ENCODE measurements around the gene ADAT3. TPM values are rescaled to one million over a fixed set of nuclear protein-coding genes. Genes with fewer than 3 reads are reported as not detected.

The ADAT3 gene
- total RNA-seq, 4 donors from 2014 or later = 4.7 to 20.4 (median 11.1) TPM

GRCh38 chr19:1959928-1960589, 54.9 kb downstream of the ADAT3 start:
- DNase-seq = no peak
- Histone ChIP-seq H3K36me3 (peaks cover 0 to 45% (median 0%) of the 10 kb centered on the region in 3 donors), H3K4me1 (peaks cover 0 to 4% (median 0%) of the 10 kb centered on the region in 3 donors), H3K9me3 (no peaks in the 10 kb centered on the region), H3K27me3 (no peaks in the 10 kb centered on the region), H3K27ac (no peak overlapping the region), H3K4me3 (no peak overlapping the region)
- WGBS, 2 donors = 92% methylated on average over 17 of the region's 32 CpGs; no CpG with 5 or more reads in 1 of the 2 donors
- intact Hi-C loops (cut with DNase I) = loop anchor here (10.0 kb wide), 1 partner anchor 175 kb away; no protein-coding TSS in a partner anchor
- no peak for TF ChIP-seq CTCF (IDR thresholded peaks at IDR 0.05)
- TF ChIP-seq POLR2A (IDR thresholded peaks at IDR 0.05) = no peak

- TF ChIP-seq POLR2A (IDR thresholded peaks at IDR 0.05) (no peak), CTCF (IDR thresholded peaks at IDR 0.05) (no peak)
- DNase-seq = no peak
- no peaks in the 10 kb centered on the region for H3K4me1 ChIP-seq
- H3K9me3 ChIP-seq = no peaks in the 10 kb centered on the region
- H3K4me3 ChIP-seq = no peak overlapping the region
- H3K27me3 ChIP-seq = no peaks in the 10 kb centered on the region
- intact Hi-C loops (cut with DNase I) = no loop called here
- H3K27ac ChIP-seq = no peak overlapping the region
- peaks cover 0 to 53% (median 0%) of the 10 kb centered on the region in 3 donors for H3K36me3 ChIP-seq
- WGBS, 2 donors = 90 to 91% methylated on average over 7 to 12 of the region's 42 CpGs
Observed at GRCh38 chr19:1961000-1961883, 56.0 kb downstream of the ADAT3 start.

- Histone ChIP-seq H3K27me3 (no peaks in the 10 kb centered on the region), H3K4me3 (no peak overlapping the region), H3K27ac (no peak overlapping the region), H3K36me3 (peaks cover 0 to 55% (median 0%) of the 10 kb centered on the region in 3 donors), H3K9me3 (no peaks in the 10 kb centered on the region), H3K4me1 (no peaks in the 10 kb centered on the region)
- intact Hi-C loops (cut with DNase I) = no loop called here
- TF ChIP-seq POLR2A (IDR thresholded peaks at IDR 0.05) (no peak), CTCF (IDR thresholded peaks at IDR 0.05) (no peak)
- DNase-seq = no peak
- WGBS, 2 donors = 78 to 95% methylated on average over 4 to 7 of the region's 23 CpGs
Observed at GRCh38 chr19:1962674-1963073, 57.5 kb downstream of the ADAT3 start.

Other genes starting within 250 kb of the ADAT3 start
- not detected for gene ONECUT3, start 151.9 kb upstream of the ADAT3 start, total RNA-seq
- gene ATP8B3, start 93.1 kb upstream of the ADAT3 start, total RNA-seq = 1 to 10 TPM in 2 of 4 donors, under 1 TPM in 2; 0.57 to 3.0 (median 1.4) TPM
- gene REXO1, start 56.9 kb upstream of the ADAT3 start, total RNA-seq = 10 to 100 TPM in 3 of 4 donors, 1 to 10 TPM in 1; 7.5 to 16.4 (median 15.4) TPM
- gene KLF16, start 41.8 kb upstream of the ADAT3 start, total RNA-seq = 10 to 100 TPM in 1 of 4 donors, 1 to 10 TPM in 3; 8.3 to 13.5 (median 9.1) TPM
- 10 to 100 TPM; 78.4 to 91.7 (median 82.9) TPM for gene ABHD17A, start 19.9 kb upstream of the ADAT3 start, total RNA-seq
- 100 to 1,000 TPM in 1 of 4 donors, 10 to 100 TPM in 3; 49.8 to 144 (median 83.9) TPM for gene SCAMP4, start within 50 bp of the ADAT3 start, total RNA-seq
- 10 to 100 TPM; 40.4 to 68.9 (median 60.3) TPM for gene CSNK1G2, start 35.8 kb downstream of the ADAT3 start, total RNA-seq
- gene BTBD2, start 110.3 kb downstream of the ADAT3 start, total RNA-seq = 10 to 100 TPM; 42.3 to 79.0 (median 63.8) TPM
- gene MKNK2, start 145.8 kb downstream of the ADAT3 start, total RNA-seq = 100 to 1,000 TPM; 147 to 300 (median 189) TPM
- gene MOB3A, start 190.9 kb downstream of the ADAT3 start, total RNA-seq = 10 to 100 TPM; 22.9 to 26.9 (median 23.6) TPM
- gene IZUMO4, start 191.5 kb downstream of the ADAT3 start, total RNA-seq = 10 to 100 TPM in 1 of 4 donors, 1 to 10 TPM in 2, not detected in 1; 3.0 to 11.4 (median 3.2) TPM
- gene AP3D1, start 246.2 kb downstream of the ADAT3 start, total RNA-seq = 10 to 100 TPM; 47.7 to 99.9 (median 71.8) TPM

All from esophagus squamous epithelium (tissue), 5 donors.